Right lobe of liver (tissue), 6 donors: ENCODE measurements around the gene HS3ST2. TPM values are rescaled to one million over a fixed set of nuclear protein-coding genes. Genes with fewer than 3 reads are reported as not detected.

ENCODE experiments used
- ATAC-seq, 4 donors: fragments of 200-7000 bp; cut with Tn5 transposase; one replicate each; pipeline ENCODE4 v1.9.1; 2020; ENCODE audit warnings: mild to moderate bottlenecking in 4 of 4, moderate library complexity in 4 of 4
- DNase-seq, 3 donors: peaks; one replicate each; pipeline ENCODE4 v3.0.0-alpha.2; 2020
- H3K27ac ChIP-seq, 3 donors: fragments of 200-600 bp; one replicate each; pipeline ENCODE4 v1.8.0; 2022
- H3K27me3 ChIP-seq, 2 donors: fragments of 200-600 bp; one replicate each; pipeline ENCODE4 v1.8.0; 2022
- H3K36me3 ChIP-seq, 4 donors: fragments of 200-600 bp; sonication (generic) in 1 of 4; one replicate each; pipeline versions ENCODE4 v1.5.1 to v1.8.0; 2017 to 2022; ENCODE audit warnings: control low read depth in 1 of 4
- H3K4me1 ChIP-seq, 4 donors: fragments of 200-600 bp; sonication (generic) in 1 of 4; one replicate each; pipeline versions ENCODE4 v1.5.1 to v1.8.0; 2017 to 2022; ENCODE audit warnings: control low read depth in 1 of 4
- H3K4me3 ChIP-seq, 3 donors: fragments of 200-600 bp; one replicate each; pipeline ENCODE4 v1.8.0; 2022
- H3K9me3 ChIP-seq, 4 donors: fragments of 200-600 bp; sonication (generic) in 1 of 4; one replicate each; pipeline versions ENCODE4 v1.5.1 to v1.8.0; 2017 to 2022; ENCODE audit warnings: control low read depth in 1 of 4
- CTCF ChIP-seq, 4 donors: fragments of 200-600 bp in 3 of 4; fragments of 450-650 bp in 1 of 4; IDR thresholded peaks; one replicate each; pipeline versions ENCODE4 v1.5.1 to v1.8.0; 2016 to 2022; ENCODE audit warnings: antibody characterized with exemption in 4 of 4, mild to moderate bottlenecking in 2 of 4
- POLR2A ChIP-seq: fragments of 450-650 bp; IDR thresholded peaks from one replicate; pipeline ENCODE4 v1.6.1; 2017; ENCODE audit warnings: antibody characterized with exemption, mild to moderate bottlenecking
- WGBS: methylation state at CpG from one replicate; pipeline ENCODE4 v1.1.6; 2018; ENCODE audit warnings: low coverage, low lambda C conversion rate; ENCODE audit not compliant: insufficient coverage; ENCODE audit errors: missing lambda C conversion rate; 5-methylcytosine and 5-hydroxymethylcytosine counted together
- intact Hi-C, 2 donors: fragments of 100-400 bp; cut with DNase I; formaldehyde crosslinking; loops; one replicate each; pipeline versions ENCODE4 v1.11.2 to v1.14.1; 2022
- total RNA-seq, 6 experiments: library from RNA; depleted of rRNA in 2 of 6; stranded (reverse); fragments of >200 nt in 2 of 6; fragmentation: NEBNext Ultra II Directional in 3 of 6; extraction: Animal tissue kit (Norgen Biotek cat#: 25700) in 3 of 6; gene quantifications; one replicate each; pipeline versions ENCODE4 v1.1.0 to v1.2.4, GENCODE V29; 2016 to 2023
- donor health status: DM: no; HTN: yes; CAD: no.
- donor health status: DM: no; HTN: no; CAD: no.
- donor health status: DM: no; HTN: no; CAD: no.
- donor health status: DM: no; HTN: yes; CAD: no.
- donor health status: DM: no; HTN: yes; CAD: no.

HS3ST2 gene
- total RNA-seq, 6 experiments from 2014 or later, result 0.21 to 3.2 (median 0.93) TPM; not detected in 1

GRCh38 chr16:22847100-22847499 lies 33.1 kb downstream of the HS3ST2 start:
- TF ChIP-seq CTCF (IDR thresholded peaks at IDR 0.05) (no peak), POLR2A (no peak)
- H3K9me3 ChIP-seq, result no peaks in the 10 kb centered on the region
- DNase-seq (no peak), ATAC-seq (no peak)
- WGBS, result 33% methylated on average over 3 of the region's 3 CpGs
- H3K27me3 ChIP-seq, result no peaks in the 10 kb centered on the region
- no peaks in the 10 kb centered on the region for H3K4me1 ChIP-seq
- no peak overlapping the region for H3K27ac ChIP-seq
- no peaks in the 10 kb centered on the region for H3K36me3 ChIP-seq
- no peak overlapping the region for H3K4me3 ChIP-seq
- intact Hi-C loops, result no loop called here

DNA sequence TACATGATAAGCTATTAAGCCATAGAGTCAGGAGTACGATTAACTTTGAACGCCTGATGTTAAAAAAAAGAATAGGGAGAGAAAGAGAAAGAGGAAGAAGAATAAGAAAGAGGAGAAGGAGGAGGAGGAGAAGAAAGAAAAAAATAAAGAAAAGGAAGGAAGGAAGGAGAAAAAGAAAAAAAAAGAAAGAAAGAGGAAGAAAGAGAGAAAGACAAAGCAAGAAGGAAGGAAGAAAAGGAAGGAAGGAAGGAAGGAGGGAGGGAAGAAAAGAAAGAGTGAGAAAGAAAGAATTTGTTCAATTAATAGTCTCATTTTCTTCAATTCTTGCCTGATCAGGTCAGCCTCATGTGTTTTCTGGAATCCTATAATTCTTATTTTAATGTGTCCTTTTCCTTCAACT lies 33.7 kb downstream of the HS3ST2 start:
- Histone ChIP-seq H3K4me1 (no peaks in the 10 kb centered on the region), H3K27ac (no peak overlapping the region), H3K27me3 (no peaks in the 10 kb centered on the region), H3K36me3 (no peaks in the 10 kb centered on the region), H3K4me3 (no peak overlapping the region), H3K9me3 (no peaks in the 10 kb centered on the region)
- DNase-seq (no peak), ATAC-seq (no peak)
- TF ChIP-seq POLR2A, result no peak
- no peak for TF ChIP-seq CTCF (IDR thresholded peaks at IDR 0.05)
- intact Hi-C loops, result no loop called here
- 95% methylated on average over 2 of the region's 2 CpGs for WGBS

DNA sequence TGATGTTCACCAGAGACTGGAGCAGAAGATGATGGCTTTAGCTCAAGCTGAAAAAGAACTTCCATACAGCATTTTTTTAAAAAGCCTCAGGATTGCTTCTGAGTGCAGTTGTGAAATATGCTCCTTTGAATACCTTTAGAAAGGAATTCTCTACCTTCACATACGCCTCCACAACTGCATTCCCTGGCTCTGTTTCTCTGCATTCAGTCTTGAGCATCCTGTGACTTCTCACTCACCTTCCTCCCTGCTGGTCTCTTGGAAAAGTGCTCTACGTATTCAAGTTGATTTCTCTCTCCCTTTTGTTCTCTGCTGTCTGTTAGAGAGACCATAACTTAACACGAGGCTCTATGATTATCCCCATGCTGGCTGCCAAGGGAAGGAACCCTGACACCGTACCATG lies 34.5 kb downstream of the HS3ST2 start:
- ATAC-seq, result no peak
- intact Hi-C loops, result no loop called here
- Histone ChIP-seq H3K27me3 (no peaks in the 10 kb centered on the region), H3K4me1 (no peaks in the 10 kb centered on the region), H3K27ac (no peak overlapping the region), H3K9me3 (no peaks in the 10 kb centered on the region), H3K4me3 (no peak overlapping the region), H3K36me3 (no peaks in the 10 kb centered on the region)
- DNase-seq, result no peak
- TF ChIP-seq CTCF (IDR thresholded peaks at IDR 0.05), result no peak
- TF ChIP-seq POLR2A, result no peak
- 29% methylated on average over 3 of the region's 4 CpGs for WGBS

DNA sequence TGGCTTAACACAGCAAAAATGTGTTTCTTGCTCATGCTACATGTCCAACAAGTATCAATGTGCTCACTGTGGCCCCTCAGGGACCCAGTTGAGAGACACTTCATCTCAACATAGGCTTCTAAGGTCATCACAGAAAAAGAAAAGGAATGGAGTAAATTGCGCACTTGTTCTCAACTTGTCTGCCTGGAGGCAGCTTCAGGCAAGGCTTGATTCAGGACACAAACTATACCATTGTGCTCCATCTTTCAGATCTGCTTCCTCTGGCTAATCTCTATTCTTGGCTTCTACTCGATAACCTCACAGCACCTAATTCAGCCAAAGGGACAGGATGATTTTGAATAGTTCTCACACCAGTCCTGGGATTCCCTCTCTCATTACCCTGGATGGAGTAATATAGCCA lies 35.6 kb downstream of the HS3ST2 start:
- TF ChIP-seq CTCF (IDR thresholded peaks at IDR 0.05) (no peak), POLR2A (no peak)
- intact Hi-C loops, result no loop called here
- no peaks in the 10 kb centered on the region for H3K4me1 ChIP-seq
- no peaks in the 10 kb centered on the region for H3K36me3 ChIP-seq
- no peaks in the 10 kb centered on the region for H3K27me3 ChIP-seq
- DNase-seq (no peak), ATAC-seq (no peak)
- no peak overlapping the region for H3K4me3 ChIP-seq
- H3K27ac ChIP-seq, result no peak overlapping the region
- WGBS, result 68% methylated on average over 2 of the region's 2 CpGs
- H3K9me3 ChIP-seq, result no peaks in the 10 kb centered on the region

DNA sequence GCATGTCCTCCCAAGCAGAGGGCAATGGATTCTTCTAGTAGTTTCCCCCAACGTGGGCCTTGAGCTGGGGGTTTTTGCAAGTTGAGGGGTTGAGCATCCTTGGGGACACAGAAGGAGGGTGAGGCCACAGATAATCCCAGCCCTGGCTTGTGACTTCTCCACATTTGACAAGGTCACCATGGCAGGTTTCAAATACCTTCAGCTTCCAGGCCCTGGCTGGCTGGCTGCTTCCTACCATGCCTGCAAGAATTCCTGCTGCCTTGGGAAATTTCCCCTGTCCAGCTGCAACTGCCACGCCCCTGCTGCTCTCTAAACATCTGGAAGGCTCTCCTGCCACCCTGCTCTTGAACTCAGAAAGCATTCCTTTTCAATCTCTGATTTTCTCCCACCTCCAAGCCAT lies 41.3 kb downstream of the HS3ST2 start:
- ATAC-seq, result no peak
- Histone ChIP-seq H3K27ac (no peak overlapping the region), H3K27me3 (no peaks in the 10 kb centered on the region), H3K4me1 (no peaks in the 10 kb centered on the region), H3K36me3 (no peaks in the 10 kb centered on the region), H3K9me3 (no peaks in the 10 kb centered on the region), H3K4me3 (no peak overlapping the region)
- DNase-seq, result no peak
- TF ChIP-seq POLR2A (no peak), CTCF (IDR thresholded peaks at IDR 0.05) (no peak)
- intact Hi-C loops, result no loop called here
- 0% methylated on average over 1 of the region's 2 CpGs for WGBS
